ENCODE data around the gene SOX5.
A peak's percentile ranks its signal among the peaks of the same experiment; 100 is the strongest.

The SOX5 gene

DNA sequence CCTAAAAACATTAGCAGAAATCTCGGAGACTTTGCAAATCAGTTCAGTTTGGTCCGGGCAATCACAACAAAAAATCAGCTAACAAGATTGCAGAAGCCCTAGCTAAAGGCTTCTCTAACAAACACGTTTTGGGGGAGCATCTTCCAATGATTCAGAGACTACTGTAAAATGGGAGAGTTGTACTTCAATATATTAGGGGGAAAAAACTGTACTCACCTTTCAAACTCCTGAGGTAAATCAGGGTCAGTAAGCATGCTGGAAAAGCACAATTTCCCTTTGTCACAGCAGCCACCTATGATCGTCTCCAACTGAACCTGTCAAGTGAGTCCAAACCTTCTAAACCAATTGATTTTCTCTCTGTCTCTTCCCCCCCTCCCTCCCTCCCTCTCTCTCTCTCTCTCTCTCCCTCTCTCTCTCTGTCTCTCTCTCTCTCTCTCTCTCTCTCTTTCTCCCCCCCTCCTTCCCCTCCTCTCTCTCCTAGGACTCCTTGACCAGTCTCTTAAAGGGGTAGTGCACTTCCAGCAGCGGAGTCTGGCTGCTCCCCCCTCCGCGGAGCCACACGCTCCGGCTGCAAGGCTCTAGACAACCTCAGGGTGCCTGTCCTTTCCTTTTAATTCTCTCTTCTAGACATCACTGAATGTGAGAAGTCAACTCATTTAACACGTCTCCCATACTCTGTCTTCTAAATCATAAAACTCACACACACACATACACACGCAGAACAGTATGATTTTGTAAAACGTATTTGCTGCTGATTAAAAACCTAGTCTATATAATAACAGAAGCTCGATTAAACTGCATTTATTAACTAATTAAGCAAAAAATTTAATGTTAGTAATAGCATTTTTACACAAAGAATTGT is at the start of gene SOX5:
Gene SOX5, minus strand, starts transcription at position 323 of the 862 bp plus-strand sequence. Its CDS starts 69 bp downstream, at position 254.
- DNase-seq (ENCODE audit: low spot score in 2 of 2), result peak; percentile 83 to 87
- in situ Hi-C loops (cut with MboI; ENCODE audit: low sequenced_read_pairs), result no loop called here
- H3K4me3 ChIP-seq, result peak within 1 kb of the TSS; percentile 39
- H3K27me3 ChIP-seq (ENCODE audit: low read depth), result no peaks in the 10 kb centered on the region
- H3K4me1 ChIP-seq, result peaks cover 32% of the 10 kb centered on the region
- no peaks in the 10 kb centered on the region for H3K36me3 ChIP-seq (replicated peaks)
- H3K9me3 ChIP-seq, result no peaks in the 10 kb centered on the region

DNA sequence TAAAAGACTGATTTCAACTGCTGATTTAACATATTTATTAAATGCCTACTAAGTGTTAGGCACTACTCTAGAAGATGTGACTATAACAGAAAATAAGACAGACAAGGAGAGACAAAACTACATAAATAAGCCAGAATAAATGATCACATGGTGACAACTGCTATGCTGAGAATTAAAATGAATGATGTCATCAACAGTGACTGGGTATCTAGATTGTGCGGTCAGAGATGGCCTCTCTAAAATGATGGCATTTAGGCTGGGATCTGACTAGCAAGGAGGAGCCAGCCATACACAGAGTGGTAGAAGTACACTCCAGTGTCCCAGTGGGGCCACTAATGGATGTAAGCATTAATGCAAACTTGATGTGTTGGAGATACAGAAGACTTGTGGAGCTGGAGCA is 37.6 kb upstream of the SOX5 start:
- no peaks in the 10 kb centered on the region for H3K9me3 ChIP-seq
- no peaks in the 10 kb centered on the region for H3K36me3 ChIP-seq (replicated peaks)
- no peak for DNase-seq (ENCODE audit: low spot score in 2 of 2)
- no peaks in the 10 kb centered on the region for H3K27me3 ChIP-seq (ENCODE audit: low read depth)
- peaks cover 4% of the 10 kb centered on the region; the same call in 1 of the 2 replicates for H3K4me1 ChIP-seq
- no peak overlapping the region for H3K4me3 ChIP-seq
- in situ Hi-C loops (cut with MboI; ENCODE audit: low sequenced_read_pairs), result no loop called here

DNA sequence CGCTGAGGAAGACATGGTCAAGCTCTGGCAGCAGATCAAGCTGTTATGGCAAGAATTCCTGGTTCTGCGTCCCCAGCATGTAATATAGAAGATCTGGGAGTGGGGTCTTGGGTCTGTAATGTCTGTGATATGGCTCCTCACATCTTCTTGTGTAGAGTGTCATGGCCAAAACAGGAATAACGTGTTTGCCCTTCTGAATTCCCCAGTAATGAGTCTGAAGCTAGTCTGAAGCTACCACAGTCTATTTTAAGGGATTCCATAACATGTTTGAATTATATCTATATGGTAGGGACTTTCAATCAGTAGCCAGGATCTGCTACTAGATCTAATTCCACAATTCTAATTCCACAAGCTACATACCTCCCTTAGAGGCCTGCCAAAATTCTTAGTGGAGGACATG is 31.4 kb upstream of the SOX5 start:
- H3K4me3 ChIP-seq, result no peak overlapping the region
- in situ Hi-C loops (cut with MboI; ENCODE audit: low sequenced_read_pairs), result no loop called here
- H3K4me1 ChIP-seq, result 0 out of 2 replicates have a peak, but pooled peaks cover 4% of the 10 kb centered on the region
- H3K36me3 ChIP-seq (replicated peaks), result no peaks in the 10 kb centered on the region
- no peaks in the 10 kb centered on the region for H3K27me3 ChIP-seq (ENCODE audit: low read depth)
- H3K9me3 ChIP-seq, result no peaks in the 10 kb centered on the region
- no peak for DNase-seq (ENCODE audit: low spot score in 2 of 2)

DNA sequence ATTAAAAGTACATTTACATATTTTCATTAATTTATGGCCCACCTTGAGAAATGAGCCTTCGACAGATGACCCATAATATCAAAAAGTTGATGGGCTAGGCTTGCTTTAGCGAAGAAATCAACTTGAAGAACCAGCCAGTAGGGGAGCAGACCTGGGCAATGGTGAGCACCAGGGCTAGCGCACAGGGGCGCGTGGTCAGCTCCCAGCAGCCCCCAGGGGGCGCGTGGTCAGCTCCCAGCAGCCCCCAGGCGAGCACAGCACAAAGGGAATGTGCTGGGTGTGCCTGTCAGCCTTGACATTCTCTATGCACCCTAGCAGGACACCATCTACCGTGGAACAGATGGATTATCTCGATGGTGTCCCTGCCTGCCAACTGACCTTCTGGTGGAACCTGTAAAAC is 15.3 kb upstream of the SOX5 start:
- Histone ChIP-seq H3K4me3 (no peak overlapping the region), H3K4me1 (no peaks in the 10 kb centered on the region), H3K27me3 (ENCODE audit: low read depth) (no peaks in the 10 kb centered on the region), H3K9me3 (no peaks in the 10 kb centered on the region), H3K36me3 (replicated peaks) (no peaks in the 10 kb centered on the region)
- DNase-seq (ENCODE audit: low spot score in 2 of 2), result no peak
- in situ Hi-C loops (cut with MboI; ENCODE audit: low sequenced_read_pairs), result no loop called here

DNA sequence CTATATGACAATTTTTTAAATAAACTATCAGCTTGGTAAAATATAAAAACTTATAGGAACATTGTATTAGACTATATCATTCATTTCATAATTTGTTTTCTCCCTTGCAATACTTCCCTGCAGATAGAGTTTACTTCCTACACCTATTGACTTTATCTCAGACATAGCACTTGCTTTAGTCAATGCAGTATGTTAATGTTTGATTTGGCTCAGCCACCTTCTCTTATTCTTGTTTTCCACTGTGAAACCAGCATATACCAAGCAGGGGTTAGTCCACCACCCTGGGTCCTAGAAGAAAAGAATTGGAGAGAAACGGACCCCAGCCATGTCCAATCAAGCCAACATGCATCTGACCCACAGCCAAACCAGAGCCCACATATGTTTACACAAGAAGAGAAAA is 10.4 kb upstream of the SOX5 start:
- H3K4me3 ChIP-seq, result no peak overlapping the region
- H3K9me3 ChIP-seq, result no peaks in the 10 kb centered on the region
- H3K4me1 ChIP-seq, result no peaks in the 10 kb centered on the region
- H3K27me3 ChIP-seq (ENCODE audit: low read depth), result no peaks in the 10 kb centered on the region
- DNase-seq (ENCODE audit: low spot score in 2 of 2), result no peak
- in situ Hi-C loops (cut with MboI; ENCODE audit: low sequenced_read_pairs), result no loop called here
- no peaks in the 10 kb centered on the region for H3K36me3 ChIP-seq (replicated peaks)

DNA sequence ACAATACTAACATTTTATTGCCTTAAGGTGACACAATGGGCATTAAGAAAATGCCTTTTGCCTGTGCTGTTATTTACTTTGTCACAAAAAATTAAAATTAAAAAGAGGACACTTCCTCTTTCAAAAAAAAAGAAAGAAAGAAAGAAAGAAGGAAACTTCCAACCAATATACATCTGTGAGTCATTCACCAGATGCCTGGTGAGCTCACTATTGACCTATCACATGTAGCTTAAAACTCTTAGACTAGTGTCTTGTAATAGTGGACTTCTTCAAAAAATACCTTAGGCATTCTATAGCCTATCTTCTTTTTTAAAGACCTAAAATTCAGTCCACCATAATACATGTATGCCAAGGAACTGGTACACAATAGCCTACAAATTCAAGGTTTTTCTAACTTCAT is 4.9 kb upstream of the SOX5 start:
- no peaks in the 10 kb centered on the region for H3K36me3 ChIP-seq (replicated peaks)
- in situ Hi-C loops (cut with MboI; ENCODE audit: low sequenced_read_pairs), result no loop called here
- no peak overlapping the region for H3K4me3 ChIP-seq
- DNase-seq (ENCODE audit: low spot score in 2 of 2), result no peak
- no peaks in the 10 kb centered on the region for H3K9me3 ChIP-seq
- peaks cover 3% of the 10 kb centered on the region for H3K4me1 ChIP-seq
- H3K27me3 ChIP-seq (ENCODE audit: low read depth), result no peaks in the 10 kb centered on the region

DNA sequence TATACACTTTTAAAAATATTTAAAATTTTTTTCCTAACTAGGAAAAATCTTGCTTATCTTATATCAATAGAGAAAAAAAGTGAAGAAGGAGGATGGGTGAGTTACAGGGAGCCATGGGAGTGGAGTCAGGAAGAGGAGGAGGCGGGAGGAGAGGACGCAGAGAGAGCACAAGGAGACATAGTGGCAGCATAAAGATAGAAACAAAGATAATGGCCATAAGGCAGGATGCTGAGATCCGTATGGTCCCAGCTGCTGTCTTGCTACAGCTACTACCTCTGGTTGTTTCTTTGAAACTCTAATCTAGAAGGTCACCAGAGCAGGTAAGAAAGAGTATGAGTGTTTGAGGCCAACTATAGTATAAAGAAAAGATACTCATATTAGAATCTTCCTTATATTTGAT is 2.6 kb upstream of the SOX5 start:
- Histone ChIP-seq H3K4me3 (no peak overlapping the region), H3K4me1 (peaks cover 9% of the 10 kb centered on the region), H3K36me3 (replicated peaks) (no peaks in the 10 kb centered on the region), H3K27me3 (ENCODE audit: low read depth) (no peaks in the 10 kb centered on the region), H3K9me3 (no peaks in the 10 kb centered on the region)
- DNase-seq (ENCODE audit: low spot score in 2 of 2), result no peak
- in situ Hi-C loops (cut with MboI; ENCODE audit: low sequenced_read_pairs), result no loop called here

DNA sequence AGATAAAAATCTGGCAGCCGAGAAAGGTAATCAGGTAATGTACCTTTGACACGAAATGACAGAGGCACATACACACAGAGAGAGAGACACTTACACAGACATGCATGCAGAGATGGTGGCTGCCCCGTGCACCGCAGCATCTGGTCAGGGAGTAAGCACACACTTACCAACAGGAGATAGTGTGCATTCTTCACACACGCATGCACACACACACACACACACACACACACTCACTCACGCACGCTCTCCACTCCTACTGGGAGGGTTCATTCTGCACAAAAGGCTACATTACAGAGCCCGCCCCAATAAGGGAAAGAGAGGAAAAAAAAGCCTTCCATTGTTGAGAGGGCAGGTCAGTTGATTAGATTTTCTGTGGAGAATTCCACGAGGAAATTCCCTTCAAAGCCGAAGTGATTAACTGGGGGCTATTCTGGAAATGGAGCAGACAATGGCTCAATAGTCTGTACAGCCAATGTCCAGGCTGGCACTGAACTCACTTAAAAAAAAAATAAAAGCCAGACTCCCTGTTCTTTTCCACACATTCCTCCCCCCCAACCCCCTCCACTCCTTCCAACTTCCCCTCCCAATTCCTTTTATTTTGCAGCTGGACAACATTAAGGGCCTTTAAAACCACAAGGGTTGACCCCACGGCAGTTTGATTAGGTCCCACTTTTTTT is 1.4 kb upstream of the SOX5 start:
- H3K9me3 ChIP-seq, result no peaks in the 10 kb centered on the region
- H3K27me3 ChIP-seq (ENCODE audit: low read depth), result no peaks in the 10 kb centered on the region
- no peaks in the 10 kb centered on the region for H3K36me3 ChIP-seq (replicated peaks)
- peak in 1 of 2 experiments; percentile 52 for DNase-seq (ENCODE audit: low spot score in 2 of 2)
- H3K4me3 ChIP-seq, result peak overlapping the region; percentile 39
- peaks cover 20% of the 10 kb centered on the region for H3K4me1 ChIP-seq
- in situ Hi-C loops (cut with MboI; ENCODE audit: low sequenced_read_pairs), result no loop called here

DNA sequence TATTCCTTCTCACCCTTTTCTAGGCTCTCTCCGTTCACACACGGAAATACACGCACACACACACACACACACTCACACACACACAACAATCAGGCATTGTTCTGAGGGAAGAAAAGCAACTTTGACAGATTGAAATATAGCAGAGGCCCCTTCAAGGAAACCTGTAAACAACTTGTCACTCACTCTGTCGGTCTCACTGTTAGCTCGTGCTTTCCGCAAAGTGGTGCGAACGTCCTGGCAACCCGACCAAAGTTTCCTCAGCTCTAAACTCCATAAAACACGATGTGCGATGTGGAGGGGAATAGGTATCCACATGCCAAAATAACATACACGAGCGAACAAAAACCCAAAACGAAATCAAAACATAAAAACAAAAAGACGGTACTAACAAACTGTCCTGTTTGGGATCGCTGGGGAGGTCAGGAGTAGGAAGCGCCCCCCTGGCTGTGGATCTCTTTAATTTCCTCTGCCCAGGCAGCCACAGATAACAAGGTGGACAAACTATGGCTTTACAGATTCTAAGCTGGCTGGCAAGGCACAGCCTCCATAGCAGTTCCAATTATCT is 822 bp upstream of the SOX5 start:
- H3K36me3 ChIP-seq (replicated peaks), result no peaks in the 10 kb centered on the region
- H3K9me3 ChIP-seq, result no peaks in the 10 kb centered on the region
- peak; percentile 49 to 50 for DNase-seq (ENCODE audit: low spot score in 2 of 2)
- H3K4me3 ChIP-seq, result peak overlapping the region; percentile 39
- no peaks in the 10 kb centered on the region for H3K27me3 ChIP-seq (ENCODE audit: low read depth)
- H3K4me1 ChIP-seq, result peaks cover 26% of the 10 kb centered on the region
- in situ Hi-C loops (cut with MboI; ENCODE audit: low sequenced_read_pairs), result no loop called here

DNA sequence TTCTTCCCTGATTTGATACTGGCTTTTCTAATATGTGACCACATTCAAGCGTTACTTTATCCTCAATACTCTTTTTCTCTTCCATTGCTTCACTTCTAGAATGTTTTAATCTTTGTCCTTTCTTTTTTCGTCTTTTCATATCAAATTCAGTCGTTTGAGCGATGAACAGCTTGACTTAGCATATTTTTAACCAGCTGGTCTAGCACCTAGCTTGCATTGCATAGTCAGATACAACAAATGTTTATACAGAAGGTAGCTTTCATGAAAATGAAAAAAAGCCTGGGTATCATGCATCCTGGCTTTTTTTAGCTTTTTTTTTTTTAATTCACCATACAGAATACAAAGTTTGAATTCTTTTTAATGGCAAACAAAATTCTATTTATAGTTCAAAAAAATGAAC is 1.2 kb downstream of the SOX5 start:
- H3K4me1 ChIP-seq, result peaks cover 36% of the 10 kb centered on the region
- no peaks in the 10 kb centered on the region for H3K36me3 ChIP-seq (replicated peaks)
- in situ Hi-C loops (cut with MboI; ENCODE audit: low sequenced_read_pairs), result no loop called here
- H3K9me3 ChIP-seq, result no peaks in the 10 kb centered on the region
- H3K27me3 ChIP-seq (ENCODE audit: low read depth), result no peaks in the 10 kb centered on the region
- no peak for DNase-seq (ENCODE audit: low spot score in 2 of 2)
- peak overlapping the region; percentile 39 for H3K4me3 ChIP-seq

DNA sequence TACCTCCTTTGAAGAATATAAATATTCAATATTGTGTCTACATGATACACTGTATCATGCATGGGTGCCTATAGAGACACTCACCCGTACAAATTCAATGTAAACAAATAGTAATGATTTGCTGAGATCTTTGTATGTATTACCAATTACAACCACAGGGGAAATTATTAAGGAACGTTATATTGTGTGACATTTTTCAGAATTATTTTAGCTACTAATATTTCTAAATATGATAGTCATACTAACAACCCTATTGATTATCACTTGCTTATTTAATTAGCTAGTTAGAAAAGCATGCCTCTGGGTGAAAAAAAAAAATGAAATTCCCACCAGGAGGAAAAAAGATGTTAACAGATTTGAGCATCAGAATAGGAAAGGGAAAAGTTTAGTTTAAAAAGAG is 2.1 kb downstream of the SOX5 start:
- Histone ChIP-seq H3K27me3 (ENCODE audit: low read depth) (no peaks in the 10 kb centered on the region), H3K4me3 (peak overlapping the region; percentile 39), H3K9me3 (no peaks in the 10 kb centered on the region), H3K4me1 (peaks cover 36% of the 10 kb centered on the region), H3K36me3 (replicated peaks) (no peaks in the 10 kb centered on the region)
- in situ Hi-C loops (cut with MboI; ENCODE audit: low sequenced_read_pairs), result no loop called here
- DNase-seq (ENCODE audit: low spot score in 2 of 2), result peak in 1 of 2 experiments; percentile 15

DNA sequence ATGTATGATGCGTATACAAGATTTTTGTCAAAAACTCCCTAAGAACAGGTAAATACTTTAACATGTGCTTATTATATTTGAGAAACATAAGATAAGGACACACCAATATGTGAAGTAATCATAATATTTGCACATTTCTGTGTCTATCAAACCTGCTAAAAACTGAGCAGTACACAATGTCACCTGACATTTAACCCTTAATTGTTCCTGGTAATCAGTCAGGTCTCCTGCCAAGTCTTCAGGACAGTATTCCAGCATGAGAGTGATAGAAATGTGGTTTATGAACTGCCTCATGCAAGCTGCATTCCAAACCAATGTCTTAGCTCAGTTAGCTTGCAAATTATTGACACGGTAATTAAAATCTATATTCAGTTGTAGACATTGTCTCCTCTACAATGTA is 4.2 kb downstream of the SOX5 start:
- peaks cover 33% of the 10 kb centered on the region for H3K4me1 ChIP-seq
- no peaks in the 10 kb centered on the region for H3K9me3 ChIP-seq
- DNase-seq (ENCODE audit: low spot score in 2 of 2), result peak in 1 of 2 experiments; percentile 20
- H3K36me3 ChIP-seq (replicated peaks), result no peaks in the 10 kb centered on the region
- in situ Hi-C loops (cut with MboI; ENCODE audit: low sequenced_read_pairs), result no loop called here
- no peaks in the 10 kb centered on the region for H3K27me3 ChIP-seq (ENCODE audit: low read depth)
- no peak overlapping the region for H3K4me3 ChIP-seq

DNA sequence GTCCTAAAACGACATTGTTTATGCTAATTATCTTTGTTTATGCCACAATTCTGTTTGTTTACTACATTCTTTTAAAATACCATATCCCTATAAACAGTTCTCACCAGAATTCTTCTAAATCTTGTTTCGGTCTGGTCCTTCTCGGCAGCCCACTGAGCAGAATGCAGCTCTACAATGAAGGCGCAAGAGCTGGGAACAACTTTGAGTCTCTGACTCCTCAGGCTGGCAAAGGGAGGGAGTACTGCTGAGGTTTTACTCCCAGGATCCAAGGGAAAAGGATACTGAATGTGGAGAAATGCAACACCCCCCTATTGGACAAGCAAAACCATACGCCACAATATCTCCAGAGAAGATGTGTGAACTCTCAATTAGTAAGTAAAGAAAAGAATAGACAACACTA is 5.4 kb downstream of the SOX5 start:
- Histone ChIP-seq H3K36me3 (replicated peaks) (no peaks in the 10 kb centered on the region), H3K27me3 (ENCODE audit: low read depth) (no peaks in the 10 kb centered on the region), H3K4me3 (no peak overlapping the region), H3K9me3 (no peaks in the 10 kb centered on the region), H3K4me1 (peaks cover 33% of the 10 kb centered on the region)
- in situ Hi-C loops (cut with MboI; ENCODE audit: low sequenced_read_pairs), result no loop called here
- peak in 1 of 2 experiments; percentile 19 for DNase-seq (ENCODE audit: low spot score in 2 of 2)

DNA sequence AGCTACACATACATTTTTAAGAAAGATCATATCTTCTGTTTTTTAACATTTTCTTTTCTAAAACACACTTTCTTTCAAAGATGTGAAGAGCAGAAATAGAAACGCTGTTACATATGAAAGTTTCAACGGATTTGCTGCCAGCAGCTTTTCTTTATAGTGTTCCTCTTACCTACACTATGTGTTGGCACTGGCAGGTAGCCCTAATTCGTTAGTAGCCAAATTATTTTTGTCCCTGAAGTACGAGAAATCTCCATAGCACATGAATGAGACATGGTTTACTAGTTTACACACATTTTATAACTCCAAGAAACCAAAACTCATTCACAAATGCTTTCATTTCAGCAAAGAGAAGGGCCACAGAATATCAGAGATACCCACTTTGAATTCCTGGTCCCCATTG is 6.6 kb downstream of the SOX5 start:
- Histone ChIP-seq H3K36me3 (replicated peaks) (no peaks in the 10 kb centered on the region), H3K4me3 (no peak overlapping the region), H3K27me3 (ENCODE audit: low read depth) (no peaks in the 10 kb centered on the region), H3K9me3 (no peaks in the 10 kb centered on the region), H3K4me1 (peaks cover 33% of the 10 kb centered on the region)
- in situ Hi-C loops (cut with MboI; ENCODE audit: low sequenced_read_pairs), result no loop called here
- no peak for DNase-seq (ENCODE audit: low spot score in 2 of 2)
